Stimulated activated CD4-positive, alpha-beta T cell treated with anti-CD3 and anti-CD28 coated beads, Interleukin-4, amount 100 ng/mL, for 1 hour (primary cell): ENCODE data around the gene WNK2.
A peak's percentile ranks its signal among the peaks of the same experiment; 100 is the strongest.

Experiments used
- DNase-seq: peaks from one replicate; pipeline ENCODE4 v3.0.0-alpha.2; 2020

Gene WNK2

GRCh38 chr9:93183663-93184431 lies at the start of gene WNK2:
WNK2 (plus strand) TSS chr9:93184139; CDS start chr9:93184930, 791 bp downstream.
- DNase-seq: peak; percentile 44

GRCh38 chr9:93134740-93135444 lies 49.0 kb upstream of the WNK2 start:
- no peak for DNase-seq

DNA sequence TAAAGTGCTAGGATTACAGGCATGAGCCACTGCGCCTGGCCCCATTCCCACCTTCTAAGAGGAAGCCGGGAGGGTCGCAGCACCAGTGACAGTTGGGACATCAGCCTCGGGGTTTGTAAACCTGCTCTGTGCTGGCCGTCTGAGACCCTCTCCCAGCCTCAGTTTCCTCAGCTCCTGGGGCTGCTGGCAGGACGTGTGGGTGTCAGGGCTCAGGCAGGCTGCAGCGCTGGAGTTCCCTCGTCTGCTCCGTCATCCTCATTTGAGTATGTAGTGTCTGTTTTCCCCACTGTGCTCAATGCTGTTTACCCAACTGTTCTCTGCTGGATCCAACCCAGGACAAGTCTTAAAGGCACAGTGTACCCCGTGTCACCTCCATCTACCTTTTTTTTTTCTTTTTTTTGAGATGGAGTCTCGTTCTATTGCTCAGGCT lies 47.9 kb upstream of the WNK2 start:
- no peak for DNase-seq

DNA sequence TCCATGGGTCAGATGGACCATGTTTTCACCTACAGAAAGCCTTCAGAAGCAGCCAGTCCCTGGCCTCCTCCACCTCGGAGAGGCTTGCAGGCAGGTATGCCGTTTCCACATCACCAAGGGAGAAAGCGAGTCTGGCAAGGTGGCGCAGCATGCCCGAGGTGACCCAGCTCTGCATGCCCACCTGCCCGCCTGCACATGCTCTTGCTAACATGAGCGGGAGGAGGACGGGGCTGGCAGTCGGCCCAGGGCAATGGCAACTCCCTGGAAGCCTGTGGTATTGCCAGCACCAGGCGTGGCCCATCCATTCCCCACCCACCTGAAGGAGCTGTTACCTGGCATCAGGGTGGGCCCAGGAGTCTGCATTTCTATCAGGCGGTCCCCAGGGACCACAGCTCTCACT lies 46.6 kb upstream of the WNK2 start:
- DNase-seq: no peak

DNA sequence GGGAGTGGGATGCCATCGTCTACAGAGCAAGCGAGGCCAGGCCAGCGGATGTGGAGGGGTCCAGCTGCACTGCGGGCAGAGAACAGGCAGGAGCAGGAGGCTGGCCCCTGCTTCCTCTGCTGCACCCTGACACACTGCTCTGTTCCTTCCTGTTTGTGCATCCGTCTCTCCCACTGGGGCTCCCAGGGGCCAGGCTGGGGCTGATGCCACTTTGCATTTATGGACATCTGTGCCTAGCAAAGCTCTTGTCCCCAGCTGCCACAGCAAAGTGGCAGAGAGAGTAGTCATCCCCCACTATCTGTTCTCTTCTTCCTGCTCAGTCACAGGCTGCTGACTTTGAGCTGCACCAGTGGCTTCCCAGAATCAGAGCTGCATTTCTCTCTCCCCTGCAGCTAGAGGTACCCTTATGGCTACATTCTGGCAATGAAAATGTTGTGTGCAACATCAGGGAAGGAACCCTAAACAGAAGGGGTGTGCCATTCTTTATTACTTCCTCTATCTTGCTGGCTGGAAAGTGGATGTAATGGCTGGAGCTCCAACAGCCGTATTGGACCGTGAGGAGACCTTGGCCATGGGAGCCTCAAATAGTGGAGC lies 45.7 kb upstream of the WNK2 start:
- no peak for DNase-seq

GRCh38 chr9:93139365-93140182 lies 44.4 kb upstream of the WNK2 start:
- DNase-seq: no peak

DNA sequence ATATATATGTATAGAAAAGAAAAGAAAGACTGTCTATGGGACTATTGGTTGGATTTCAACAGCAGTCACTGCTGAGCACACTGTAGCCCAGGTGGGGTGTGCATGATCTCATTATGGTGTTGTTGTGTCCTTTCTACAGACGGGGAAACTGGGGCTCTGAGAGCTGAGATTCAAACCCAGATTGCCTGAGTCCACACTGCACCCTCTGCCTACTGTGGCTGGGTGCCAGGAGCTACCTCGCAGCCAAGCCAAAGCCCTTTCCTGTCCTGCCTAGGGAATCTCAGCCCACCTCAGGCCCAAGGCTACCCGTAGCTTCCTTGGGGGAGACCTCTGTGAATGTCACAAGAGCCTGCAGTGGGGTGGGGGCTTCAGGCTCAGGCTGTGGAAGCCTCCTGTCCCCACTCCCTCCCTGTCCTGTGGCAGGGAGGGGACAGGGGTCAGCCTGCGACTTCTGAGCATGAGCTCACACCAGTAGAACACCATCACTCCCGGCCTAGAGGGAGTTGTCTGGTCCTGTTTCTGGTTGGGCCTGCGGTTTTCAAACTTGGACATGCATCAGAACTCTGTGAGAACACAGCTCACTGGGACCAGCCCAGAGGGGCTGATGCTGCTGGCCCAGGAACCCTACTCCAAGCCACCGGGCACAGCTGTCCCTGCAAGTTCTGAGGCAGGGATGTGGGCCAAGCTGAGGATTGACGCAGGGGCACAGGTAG lies 42.0 kb upstream of the WNK2 start:
- DNase-seq: no peak

- DNase-seq: peak; percentile 35
These were observed 40.0 kb upstream of the WNK2 start for GRCh38 chr9:93143830-93144530.

GRCh38 chr9:93146696-93147095 lies 37.2 kb upstream of the WNK2 start:
- DNase-seq: peak; percentile 52

GRCh38 chr9:93147632-93148031 lies 36.3 kb upstream of the WNK2 start:
- no peak for DNase-seq

GRCh38 chr9:93148721-93149120 lies 35.2 kb upstream of the WNK2 start:
- no peak for DNase-seq

DNA sequence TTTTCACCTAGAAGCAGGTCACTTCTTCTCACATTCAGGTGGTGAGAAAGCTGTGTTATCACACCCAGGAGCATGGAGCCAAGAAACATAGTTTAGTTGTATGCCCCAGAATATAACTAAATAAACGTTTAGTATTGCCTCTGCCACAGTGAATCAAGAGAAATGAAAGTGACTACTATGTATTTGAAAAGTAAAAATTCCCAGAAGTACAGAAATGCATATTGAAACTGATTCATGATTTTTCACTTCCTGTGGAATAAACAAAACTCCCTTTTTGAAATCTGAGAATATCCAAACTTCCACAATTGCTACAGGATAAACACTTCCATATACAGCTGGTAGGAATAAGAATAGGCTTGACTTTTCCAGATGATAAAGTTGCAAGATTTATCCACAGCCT lies 34.6 kb upstream of the WNK2 start:
- DNase-seq: no peak

DNA sequence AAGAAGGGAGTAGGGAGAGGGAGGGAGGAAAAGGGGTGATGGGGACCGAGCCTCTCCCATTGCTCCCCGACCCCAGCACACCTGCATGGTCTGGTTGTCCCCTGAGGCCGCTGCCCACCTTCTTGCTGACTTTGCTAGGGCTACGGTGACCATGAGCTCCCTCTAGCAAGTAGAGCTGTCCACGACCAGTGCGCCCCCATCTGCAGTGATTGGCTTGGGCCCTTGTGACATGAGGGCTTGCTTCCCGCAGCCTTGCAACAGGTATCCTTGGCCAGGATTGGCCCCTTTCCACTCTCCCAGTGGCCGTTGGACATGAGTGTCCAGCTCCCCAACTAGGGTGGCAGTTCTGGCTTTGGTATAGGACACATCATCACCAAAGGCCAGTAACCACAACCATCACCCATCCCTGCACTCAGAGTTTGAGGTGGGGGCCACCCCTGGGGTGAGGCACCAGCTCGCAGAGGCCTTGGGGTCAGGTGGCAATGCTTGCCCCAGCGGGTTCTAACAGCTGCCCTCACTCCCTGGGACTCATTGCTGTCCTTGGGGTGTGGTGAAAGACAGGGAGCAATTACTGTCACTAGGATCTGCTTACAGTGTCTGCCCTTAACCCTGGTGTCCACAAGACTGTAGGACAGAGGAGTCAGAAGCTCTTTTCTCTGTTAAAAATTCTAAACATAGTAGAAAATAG lies 32.7 kb upstream of the WNK2 start:
- DNase-seq: no peak

- no peak for DNase-seq
These were observed 29.5 kb upstream of the WNK2 start for GRCh38 chr9:93154293-93154903.

DNA sequence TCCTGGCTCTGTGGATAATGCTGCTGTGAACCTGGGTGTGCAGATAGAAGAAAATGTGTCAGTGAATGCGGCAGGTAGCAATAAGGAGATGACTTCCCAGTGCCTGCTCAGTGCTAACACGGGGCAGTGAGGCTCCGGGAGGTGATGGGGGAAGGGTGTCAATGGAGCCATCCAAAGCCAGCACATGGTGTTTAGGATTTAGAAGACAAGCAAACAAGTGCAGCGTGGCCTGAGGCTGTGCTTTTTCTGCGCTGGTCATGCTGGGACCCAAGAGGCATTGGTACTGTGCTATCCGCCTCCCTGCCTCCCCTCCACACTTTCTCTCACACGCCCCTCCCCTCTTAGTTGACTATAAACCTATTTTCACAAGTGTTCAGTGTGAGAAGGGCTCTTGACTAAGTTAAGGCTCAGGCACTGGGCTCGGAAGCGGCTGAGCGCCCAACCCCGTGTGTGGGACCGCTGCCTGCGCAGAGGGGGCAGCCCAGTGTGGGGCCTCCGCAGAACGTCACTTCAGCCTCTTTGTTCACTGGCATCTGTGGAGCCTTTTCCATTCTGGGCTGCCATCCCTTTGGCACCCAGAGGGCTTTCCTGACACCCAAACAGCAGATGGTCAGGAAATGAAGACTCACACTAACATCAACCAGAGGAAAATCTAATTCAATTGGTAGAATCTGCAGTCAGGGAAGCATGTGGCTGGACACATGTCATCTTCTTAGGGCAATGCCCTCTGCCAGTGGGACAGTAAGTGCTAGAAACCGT lies 28.0 kb upstream of the WNK2 start:
- DNase-seq: no peak

DNA sequence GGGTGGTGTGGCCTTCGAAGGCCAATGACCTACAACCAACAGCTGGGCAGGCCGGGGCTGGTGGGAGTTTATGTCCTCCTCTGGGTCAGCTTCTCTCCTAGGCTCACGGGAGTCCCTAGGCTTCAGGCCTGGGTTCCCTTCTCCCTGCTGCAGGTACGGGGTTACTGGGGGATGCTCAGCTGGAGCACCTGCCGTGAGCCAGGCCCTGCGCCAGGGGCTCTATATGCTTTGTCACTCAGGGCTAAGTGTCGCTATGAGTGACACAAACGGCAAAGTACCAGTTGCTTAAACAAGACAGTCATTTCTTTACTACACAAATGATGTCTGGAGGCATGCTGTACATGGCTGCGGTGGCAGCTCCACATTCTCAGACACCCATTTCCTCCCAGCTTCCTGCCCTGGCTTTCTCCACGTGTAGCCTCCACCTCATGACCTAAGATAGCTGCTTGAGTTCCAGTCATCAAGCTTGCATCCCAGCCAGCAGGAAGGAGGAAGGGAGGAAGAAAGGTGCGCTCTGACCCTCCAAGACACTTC lies 27.4 kb upstream of the WNK2 start:
- DNase-seq: peak; percentile 23

DNA sequence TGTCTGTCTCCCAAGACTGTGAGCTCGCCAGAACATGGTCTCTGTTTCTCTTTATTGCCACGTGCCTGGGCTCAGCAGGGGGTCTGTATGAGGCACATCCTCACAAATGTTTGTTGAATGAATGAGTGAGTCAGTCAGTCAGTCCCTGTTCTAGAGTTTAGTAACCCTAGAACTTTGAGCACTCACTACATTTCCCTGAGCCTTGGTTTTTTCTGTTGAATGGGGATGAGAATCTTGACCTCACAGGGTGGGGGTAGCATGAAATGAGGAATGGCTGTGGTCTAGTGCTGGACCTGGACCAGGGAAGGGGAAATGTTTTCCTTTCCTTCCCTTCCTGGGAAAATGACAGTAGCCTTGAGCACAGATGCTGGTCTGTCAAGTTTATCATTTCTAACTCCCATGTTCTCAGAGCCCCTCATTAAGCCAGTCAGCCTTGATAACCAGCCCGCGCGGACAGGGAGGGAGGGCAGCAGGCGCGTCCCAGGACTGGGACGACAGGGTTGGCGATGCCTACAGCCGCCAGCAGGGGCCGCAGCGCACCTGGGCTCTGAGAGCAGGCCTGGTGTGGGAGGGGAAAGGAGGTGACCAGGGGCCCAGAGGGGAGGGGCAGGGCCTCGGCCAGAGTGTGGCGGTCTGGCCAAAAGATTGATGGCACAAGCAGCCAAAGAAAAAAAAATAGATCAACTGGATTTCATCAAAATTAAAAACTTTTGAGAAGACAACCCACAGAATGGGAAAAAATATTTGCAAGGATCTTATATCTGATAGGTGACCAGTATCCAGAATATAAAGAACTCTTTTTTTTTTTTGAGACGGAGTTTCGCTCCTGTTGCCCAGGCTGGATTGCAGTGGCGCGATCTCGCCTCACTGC lies 24.1 kb upstream of the WNK2 start:
- peak; percentile 75 for DNase-seq

GRCh38 chr9:93161786-93162562 lies 22.0 kb upstream of the WNK2 start:
- no peak for DNase-seq
